Smooth muscle cell (in vitro differentiated cells): Measurements from ENCODE around the gene UQCC3. TPM values are rescaled to one million over a fixed set of nuclear protein-coding genes. Genes with fewer than 3 reads are reported as not detected.

ENCODE experiments used
- DNase-seq: peaks from one replicate; lab custom pipeline; 2025; ENCODE audit not compliant: unreplicated experiment; lab: John Stamatoyannopoulos, UW
- H2AFZ ChIP-seq: fragments of 200-600 bp; sonication (generic); 2 replicates; pipeline ENCODE4 v1.6.0; 2016; ENCODE audit warnings: antibody characterized with exemption, low read depth, mild to moderate bottlenecking
- H3F3A ChIP-seq: fragments of 200-600 bp; sonication (generic); 2 replicates; pipeline ENCODE4 v1.6.0; 2017; ENCODE audit warnings: antibody characterized with exemption, low read depth
- H3K27ac ChIP-seq: fragments of 200-600 bp; sonication (generic); 2 replicates; pipeline ENCODE4 v1.5.1; 2016; ENCODE audit warnings: low read depth, mild to moderate bottlenecking
- H3K27me3 ChIP-seq: fragments of 200-600 bp; sonication (generic); 2 replicates; pipeline ENCODE4 v1.6.1; 2016; ENCODE audit warnings: low read depth, mild to moderate bottlenecking
- H3K36me3 ChIP-seq: fragments of 200-600 bp; sonication (generic); 2 replicates; pipeline ENCODE4 v1.5.1; 2016; ENCODE audit warnings: low read depth
- H3K4me1 ChIP-seq: fragments of 200-600 bp; sonication (generic); 2 replicates; pipeline ENCODE4 v1.5.1; 2016; ENCODE audit warnings: low read depth
- H3K4me2 ChIP-seq: fragments of 200-600 bp; sonication (generic); 2 replicates; pipeline ENCODE4 v1.6.0; 2016; ENCODE audit warnings: mild to moderate bottlenecking
- H3K4me3 ChIP-seq: fragments of 200-600 bp; sonication (generic); 2 replicates; pipeline ENCODE4 v1.5.1; 2016; ENCODE audit warnings: mild to moderate bottlenecking
- H3K79me2 ChIP-seq: fragments of 200-600 bp; sonication (generic); 2 replicates; pipeline ENCODE4 v1.6.0; 2016; ENCODE audit warnings: low read depth, mild to moderate bottlenecking
- H3K9ac ChIP-seq: fragments of 200-600 bp; sonication (generic); 2 replicates; pipeline ENCODE4 v1.6.0; 2016; ENCODE audit warnings: low read depth
- H3K9me3 ChIP-seq: fragments of 200-600 bp; sonication (generic); replicated peaks from 2 replicates; pipeline ENCODE4 v1.5.1; 2016; ENCODE audit warnings: low read depth
- H4K20me1 ChIP-seq: fragments of 200-600 bp; sonication (generic); 2 replicates; pipeline ENCODE4 v1.6.0; 2016; ENCODE audit warnings: low read depth
- WGBS: methylation state at CpG from one replicate; pipeline ENCODE4 v1.1.7; 2016; ENCODE audit warnings: low lambda C conversion rate; 5-methylcytosine and 5-hydroxymethylcytosine counted together
- polyA plus RNA-seq: library from polyadenylated mRNA; unstranded; fragments of >200 nt; fragmentation: Nextera tagmentation; extraction: Ambion mirVana; gene quantifications from 2 replicates; pipeline ENCODE4 v1.2.1, GENCODE V29; 2016
- total RNA-seq: library from RNA; depleted of rRNA; stranded (reverse); fragments of >200 nt; gene quantifications from 2 replicates; pipeline ENCODE4 v1.2.3, GENCODE V29; 2014
- TF ChIP-seq, protein P1 (sequence below): fragments of 200-600 bp; sonication (generic); IDR thresholded peaks from 2 replicates; pipeline ENCODE4 v1.5.1; 2017; ENCODE audit warnings: borderline replicate concordance, mild to moderate bottlenecking, antibody characterized with exemption; ENCODE audit not compliant: insufficient read depth, poor library complexity, severe bottlenecking

The UQCC3 gene
- total and polyA plus RNA-seq, 2 experiments from 2014 or later = 7.7 to 14.4 TPM

DNA sequence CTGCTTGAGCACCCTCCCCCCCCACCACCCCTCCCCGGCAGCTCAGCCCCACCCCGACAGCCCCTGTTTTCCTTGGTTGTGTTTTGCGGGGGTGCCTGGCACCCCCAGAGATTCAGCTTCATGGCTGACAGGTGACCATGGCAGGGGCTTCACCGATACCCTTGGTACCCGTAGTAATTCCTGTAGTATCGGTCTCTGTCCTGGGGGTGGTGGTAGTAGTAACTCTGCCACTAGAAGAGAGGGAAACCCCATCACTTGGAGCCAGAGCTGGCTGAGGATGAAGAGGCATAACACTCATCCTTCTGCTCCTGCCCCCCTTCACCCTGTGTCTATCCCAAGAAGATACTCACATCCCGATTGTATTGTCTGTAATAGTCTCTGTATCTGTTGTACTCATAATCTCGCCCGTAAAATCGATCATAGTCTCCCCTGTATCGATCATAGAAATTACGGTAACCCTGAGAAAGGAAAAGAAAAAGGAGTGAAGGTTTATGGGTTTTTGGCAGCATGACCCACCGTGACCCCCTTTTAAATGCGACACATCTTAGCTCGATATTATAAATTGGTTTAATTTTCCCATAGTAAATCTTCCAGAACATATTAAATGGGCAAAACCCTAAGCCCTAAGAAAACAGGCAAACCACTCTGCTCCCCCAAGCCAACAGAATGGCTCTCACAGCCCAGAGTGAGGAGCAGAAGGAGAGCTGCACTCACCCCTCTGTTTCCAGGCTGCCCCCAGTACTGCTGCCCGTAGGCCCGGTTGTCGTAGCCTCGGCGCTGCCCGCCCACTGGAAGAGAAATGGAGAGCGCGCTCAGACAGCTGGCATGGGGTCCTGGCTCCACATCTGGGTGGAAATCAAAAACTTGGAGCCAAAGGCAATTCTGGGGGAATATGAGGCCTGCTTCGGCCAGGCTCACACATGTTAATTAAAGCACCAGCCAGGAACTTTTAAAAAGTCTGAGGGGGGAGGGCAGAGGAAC lies 44.0 kb downstream of the UQCC3 start:
- DNase-seq = no peak
- H3K9ac ChIP-seq = no peak overlapping the region
- no peak overlapping the region for H2AFZ ChIP-seq
- TF ChIP-seq, protein P1, sequence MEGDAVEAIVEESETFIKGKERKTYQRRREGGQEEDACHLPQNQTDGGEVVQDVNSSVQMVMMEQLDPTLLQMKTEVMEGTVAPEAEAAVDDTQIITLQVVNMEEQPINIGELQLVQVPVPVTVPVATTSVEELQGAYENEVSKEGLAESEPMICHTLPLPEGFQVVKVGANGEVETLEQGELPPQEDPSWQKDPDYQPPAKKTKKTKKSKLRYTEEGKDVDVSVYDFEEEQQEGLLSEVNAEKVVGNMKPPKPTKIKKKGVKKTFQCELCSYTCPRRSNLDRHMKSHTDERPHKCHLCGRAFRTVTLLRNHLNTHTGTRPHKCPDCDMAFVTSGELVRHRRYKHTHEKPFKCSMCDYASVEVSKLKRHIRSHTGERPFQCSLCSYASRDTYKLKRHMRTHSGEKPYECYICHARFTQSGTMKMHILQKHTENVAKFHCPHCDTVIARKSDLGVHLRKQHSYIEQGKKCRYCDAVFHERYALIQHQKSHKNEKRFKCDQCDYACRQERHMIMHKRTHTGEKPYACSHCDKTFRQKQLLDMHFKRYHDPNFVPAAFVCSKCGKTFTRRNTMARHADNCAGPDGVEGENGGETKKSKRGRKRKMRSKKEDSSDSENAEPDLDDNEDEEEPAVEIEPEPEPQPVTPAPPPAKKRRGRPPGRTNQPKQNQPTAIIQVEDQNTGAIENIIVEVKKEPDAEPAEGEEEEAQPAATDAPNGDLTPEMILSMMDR = no peak
- H3K27me3 ChIP-seq = no peaks in the 10 kb centered on the region
- no peak overlapping the region for H3K4me2 ChIP-seq
- peaks cover 38% of the 10 kb centered on the region for H3K79me2 ChIP-seq
- no peaks in the 10 kb centered on the region for H4K20me1 ChIP-seq
- no peaks in the 10 kb centered on the region for H3K9me3 ChIP-seq
- 94% methylated on average over 23 of the region's 24 CpGs for WGBS
- H3K36me3 ChIP-seq = peaks cover 10% of the 10 kb centered on the region
- peaks cover 48% of the 10 kb centered on the region for H3F3A ChIP-seq
- H3K4me1 ChIP-seq = peaks cover 1% of the 10 kb centered on the region
- no peak overlapping the region for H3K4me3 ChIP-seq
- no peak overlapping the region for H3K27ac ChIP-seq

DNA sequence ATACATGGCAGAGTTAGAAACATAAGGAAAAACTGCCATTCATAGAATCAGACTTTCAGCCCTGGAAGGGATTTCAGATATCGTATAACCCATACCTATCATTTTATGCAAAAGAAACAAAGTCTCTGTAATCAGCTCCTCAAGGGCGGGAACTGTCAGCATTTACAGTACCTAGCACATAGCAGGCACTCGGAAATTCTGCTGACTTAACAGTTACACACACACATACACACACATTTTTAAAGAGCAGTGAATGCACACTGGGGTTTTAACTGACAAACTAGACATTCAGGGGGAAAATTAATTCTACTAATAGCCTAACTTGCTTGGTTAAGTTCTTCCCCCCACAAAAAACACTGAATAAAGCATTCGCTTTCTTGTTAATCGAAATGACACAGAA lies 44.7 kb downstream of the UQCC3 start:
- Histone ChIP-seq H3F3A (peaks cover 44% of the 10 kb centered on the region), H3K79me2 (peaks cover 44% of the 10 kb centered on the region), H3K4me1 (no peaks in the 10 kb centered on the region), H3K36me3 (peaks cover 15% of the 10 kb centered on the region), H3K4me3 (no peak overlapping the region), H2AFZ (no peak overlapping the region), H3K4me2 (no peak overlapping the region), H4K20me1 (peaks cover under 1% of the 10 kb centered on the region), H3K9me3 (no peaks in the 10 kb centered on the region), H3K27me3 (no peaks in the 10 kb centered on the region), H3K9ac (no peak overlapping the region), H3K27ac (no peak overlapping the region)
- TF ChIP-seq, protein P1 = no peak
- DNase-seq = no peak
- 94% methylated on average over 5 of the region's 5 CpGs for WGBS

- H3K9me3 ChIP-seq = no peaks in the 10 kb centered on the region
- no peak overlapping the region for H2AFZ ChIP-seq
- peaks cover 6% of the 10 kb centered on the region for H4K20me1 ChIP-seq
- DNase-seq = no peak
- no peak overlapping the region for H3K4me2 ChIP-seq
- peaks cover 19% of the 10 kb centered on the region for H3K36me3 ChIP-seq
- peaks cover 50% of the 10 kb centered on the region for H3K79me2 ChIP-seq
- TF ChIP-seq, protein P1 = no peak
- H3K4me3 ChIP-seq = no peak overlapping the region
- no peak overlapping the region for H3K27ac ChIP-seq
- H3K4me1 ChIP-seq = no peaks in the 10 kb centered on the region
- no peaks in the 10 kb centered on the region for H3K27me3 ChIP-seq
- H3F3A ChIP-seq = peaks cover 44% of the 10 kb centered on the region
- 96% methylated on average over 11 of the region's 11 CpGs for WGBS
- H3K9ac ChIP-seq = no peak overlapping the region
Measured at GRCh38 chr11:62716816-62717215, 45.3 kb downstream of the UQCC3 start.
